ENCODE data around the gene AZU1. TPM values are rescaled to one million over a fixed set of nuclear protein-coding genes. Genes with fewer than 3 reads are reported as not detected.

The AZU1 gene
- not detected in 2 replicates for total RNA-seq

DNA sequence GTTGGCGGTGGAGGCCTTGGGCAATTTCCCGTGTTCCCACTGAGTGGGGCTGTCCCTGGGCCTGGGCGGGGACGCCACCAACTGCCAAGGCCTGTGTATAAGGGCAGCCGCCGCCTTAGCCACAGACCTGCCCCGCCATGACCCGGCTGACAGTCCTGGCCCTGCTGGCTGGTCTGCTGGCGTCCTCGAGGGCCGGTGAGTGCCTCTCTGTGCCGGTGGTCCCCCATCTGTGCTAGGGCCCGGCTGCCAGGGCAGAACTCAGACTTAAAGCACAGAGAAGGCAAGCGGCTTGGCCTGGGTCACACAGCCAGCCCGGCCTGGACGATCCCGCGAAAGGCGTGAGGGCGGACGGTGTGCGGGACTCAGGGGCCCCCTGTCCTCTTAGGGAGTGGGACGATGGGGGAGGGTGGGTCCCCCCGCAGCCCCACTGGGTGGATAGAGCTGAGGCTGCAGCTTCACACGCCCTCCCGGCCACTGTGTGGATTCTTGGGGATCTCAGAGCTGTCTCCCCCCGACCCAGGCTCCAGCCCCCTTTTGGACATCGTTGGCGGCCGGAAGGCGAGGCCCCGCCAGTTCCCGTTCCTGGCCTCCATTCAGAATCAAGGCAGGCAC, at the start of gene AZU1:
AZU1 (plus strand) TSS at position 128 of the 612 bp plus-strand sequence; CDS start at position 138, 10 bp downstream.

DNA sequence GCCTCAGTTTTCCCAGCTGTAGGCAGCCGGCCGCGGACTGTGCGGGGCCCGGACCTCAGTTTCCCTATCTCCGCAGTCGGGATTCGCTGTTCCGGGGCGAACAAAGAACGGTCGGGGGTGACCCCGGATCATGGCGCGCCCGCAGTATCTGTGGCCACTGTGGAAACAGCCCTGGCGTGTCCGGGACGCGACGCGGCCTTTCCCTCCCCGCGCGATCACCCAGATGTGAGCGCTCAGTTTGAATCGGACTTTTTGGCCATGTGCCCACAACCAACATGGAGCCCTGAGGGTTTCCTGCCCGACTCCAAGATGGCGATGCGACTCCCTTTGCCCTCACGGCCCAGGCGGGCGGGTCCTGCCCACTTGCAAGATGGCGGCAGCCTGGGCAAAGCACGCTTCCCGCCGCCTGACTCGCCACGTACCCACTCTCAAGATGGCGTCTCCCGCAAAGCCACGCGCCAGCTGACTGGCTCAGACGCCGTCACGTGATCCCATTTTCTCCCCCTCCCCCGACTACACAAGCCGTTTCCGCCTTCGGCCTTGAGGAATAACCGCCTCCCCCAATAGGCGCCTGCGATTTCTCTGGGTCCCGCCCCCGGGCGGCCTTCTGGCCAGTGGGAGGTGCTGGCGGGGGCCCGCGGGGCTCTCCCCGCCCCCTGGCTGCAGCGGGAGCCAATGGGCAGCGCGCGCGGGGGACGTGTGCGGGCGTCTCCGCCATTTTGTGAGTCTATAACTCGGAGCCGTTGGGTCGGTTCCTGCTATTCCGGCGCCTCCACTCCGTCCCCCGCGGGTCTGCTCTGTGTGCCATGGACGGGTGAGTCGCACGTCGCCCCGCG, 30.7 kb upstream of the AZU1 start, which contains the start of gene PTBP1:
PTBP1 (plus strand) TSS at position 761 of the 836 bp plus-strand sequence; CDS start at position 807, 46 bp downstream.

GRCh38 chr19:821825-822503, 5.7 kb upstream of the AZU1 start, which contains the start of gene PLPPR3:
Gene PLPPR3, minus strand, starts transcription at chr19:821955. Its CDS starts 396 bp downstream, at chr19:821559.

DNA sequence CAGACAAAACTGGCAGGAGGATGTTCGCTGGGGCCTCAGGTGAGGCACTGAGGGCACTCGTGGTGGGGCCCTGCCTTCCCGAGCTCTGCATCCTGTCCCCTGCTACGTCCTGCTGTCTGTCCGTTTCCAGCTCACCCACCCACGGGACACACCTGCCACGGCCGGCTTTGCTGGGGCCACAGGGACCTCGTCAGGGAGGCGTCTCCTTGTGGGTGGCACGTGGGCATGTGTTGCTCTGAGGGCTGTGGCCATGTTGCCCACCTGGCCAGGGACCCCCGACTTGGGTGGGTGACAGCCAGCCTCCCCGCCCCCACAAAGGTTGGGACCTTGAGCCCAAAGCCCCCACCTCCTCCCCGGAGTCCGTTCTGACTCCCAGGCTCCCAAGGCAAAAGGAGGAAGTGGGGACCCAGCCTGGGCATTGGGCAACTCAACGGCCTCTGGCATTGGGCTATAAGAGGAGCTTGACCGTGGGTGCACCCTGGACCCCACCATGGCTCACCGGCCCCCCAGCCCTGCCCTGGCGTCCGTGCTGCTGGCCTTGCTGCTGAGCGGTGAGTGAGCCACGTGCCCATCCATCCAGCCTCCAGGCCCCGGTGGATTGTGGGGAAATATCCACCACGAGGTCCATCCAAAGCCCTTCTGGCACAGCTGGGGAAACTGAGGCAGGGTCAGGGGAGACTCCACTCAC, 13.0 kb downstream of the AZU1 start, which contains the start of gene PRTN3:
PRTN3 (plus strand) TSS at position 481 of the 688 bp plus-strand sequence; CDS start at position 491, 10 bp downstream.

DNA sequence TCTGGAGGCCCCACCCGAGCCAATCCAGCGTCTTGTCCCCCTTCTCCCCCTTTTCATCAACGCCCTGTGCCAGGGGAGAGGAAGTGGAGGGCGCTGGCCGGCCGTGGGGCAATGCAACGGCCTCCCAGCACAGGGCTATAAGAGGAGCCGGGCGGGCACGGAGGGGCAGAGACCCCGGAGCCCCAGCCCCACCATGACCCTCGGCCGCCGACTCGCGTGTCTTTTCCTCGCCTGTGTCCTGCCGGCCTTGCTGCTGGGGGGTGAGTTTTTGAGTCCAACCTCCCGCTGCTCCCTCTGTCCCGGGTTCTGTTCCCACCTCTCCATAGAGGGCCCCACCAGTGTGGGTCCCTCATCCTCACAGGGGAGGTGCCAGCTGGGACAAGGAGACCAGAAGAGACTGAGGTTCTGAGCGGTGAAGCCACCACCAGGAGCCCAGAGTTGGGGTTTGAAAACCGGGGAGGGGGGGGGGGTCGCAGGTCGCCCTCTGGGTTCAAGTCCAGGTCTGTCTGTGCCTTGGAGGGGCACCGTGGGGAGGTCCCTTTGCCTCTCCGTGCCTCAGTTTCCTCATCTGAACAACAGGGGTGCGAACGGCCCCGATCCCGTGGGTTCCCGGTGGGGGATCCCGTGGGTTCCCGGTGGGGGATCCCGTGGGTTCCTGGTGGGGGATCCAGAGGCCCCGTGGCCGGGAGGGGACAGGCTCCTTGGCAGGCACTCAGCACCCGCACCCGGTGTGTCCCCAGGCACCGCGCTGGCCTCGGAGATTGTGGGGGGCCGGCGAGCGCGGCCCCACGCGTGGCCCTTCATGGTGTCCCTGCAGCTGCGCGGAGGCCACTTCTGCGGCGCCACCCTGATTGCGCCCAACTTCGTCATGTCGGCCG, 24.7 kb downstream of the AZU1 start, which contains the start of gene ELANE:
ELANE (plus strand) TSS at position 168 of the 878 bp plus-strand sequence; CDS start at position 194, 26 bp downstream.

DNA sequence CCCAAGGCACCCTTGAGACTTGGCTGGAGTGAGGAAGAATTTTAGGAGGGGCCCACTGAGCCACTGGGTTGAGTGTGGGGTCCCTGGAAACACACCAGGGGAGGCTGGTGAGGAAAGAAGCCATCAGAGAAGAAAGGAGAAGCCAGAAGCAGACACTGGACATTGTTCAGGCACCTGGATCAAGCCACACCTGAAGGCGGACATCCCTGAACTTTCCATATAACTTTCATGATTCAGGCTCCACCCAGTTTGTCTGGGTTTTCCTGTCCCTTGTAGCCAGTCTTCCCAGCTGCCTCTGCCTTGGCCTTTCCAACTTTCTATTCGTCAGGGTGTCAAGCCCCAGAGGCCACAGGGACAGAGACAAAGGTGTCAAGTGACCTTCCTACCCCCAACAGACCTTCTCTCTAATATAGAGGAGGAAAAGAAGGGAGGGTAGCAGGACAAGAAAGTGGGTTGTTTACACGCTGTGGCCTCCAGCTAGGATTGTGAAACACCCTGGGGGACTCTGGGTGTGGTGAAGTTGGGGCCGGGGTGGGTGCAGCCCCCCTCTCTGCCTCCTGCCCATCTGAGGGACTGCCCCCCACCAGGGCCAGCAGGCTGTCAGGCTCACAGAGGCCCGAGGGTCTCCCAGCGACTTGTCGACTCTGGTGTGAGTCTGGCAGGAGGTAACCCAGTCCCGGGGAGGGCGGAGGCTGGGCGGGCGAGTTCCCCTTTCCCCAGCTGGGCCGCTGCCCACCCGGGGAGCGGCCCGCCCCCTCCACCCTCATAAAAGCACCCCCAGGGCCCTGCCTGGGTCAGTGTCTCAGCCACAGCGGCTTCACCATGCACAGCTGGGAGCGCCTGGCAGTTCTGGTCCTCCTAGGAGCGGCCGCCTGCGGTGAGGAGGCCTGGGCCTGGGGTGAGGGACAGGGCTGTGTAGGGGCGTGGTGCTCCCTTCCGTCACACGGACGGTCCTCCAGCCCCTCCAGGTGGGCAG, 31.5 kb downstream of the AZU1 start, which contains the start of gene CFD:
CFD (plus strand) TSS at position 797 of the 976 bp plus-strand sequence; CDS start at position 823, 26 bp downstream.

Other genes with a start within 250 kb of the AZU1 start
- 0.63 and 2.9 TPM in 2 replicates for gene HCN2, start 238.0 kb upstream of the AZU1 start, total RNA-seq
- 26.4 and 40.2 TPM in 2 replicates for gene POLRMT, start 194.3 kb upstream of the AZU1 start, total RNA-seq
- gene FGF22, start 188.0 kb upstream of the AZU1 start, total RNA-seq, result 0.09 TPM in 1 of 2 replicates, not detected in the other
- 23.8 and 28.8 TPM in 2 replicates for gene RNF126, start 164.6 kb upstream of the AZU1 start, total RNA-seq
- gene FSTL3, start 151.4 kb upstream of the AZU1 start, total RNA-seq, result 19.2 and 77.1 TPM in 2 replicates
- not detected in 2 replicates for gene PRSS57, start 132.4 kb upstream of the AZU1 start, total RNA-seq
- gene PALM, start 118.9 kb upstream of the AZU1 start, total RNA-seq, result 2.8 and 6.8 TPM in 2 replicates
- gene MISP, start 76.7 kb upstream of the AZU1 start, total RNA-seq, result under 0.01 TPM in 1 of 2 replicates, not detected in the other
- gene PTBP1, start 30.4 kb upstream of the AZU1 start, total RNA-seq, result 129 and 144 TPM in 2 replicates
- gene PLPPR3, start 5.9 kb upstream of the AZU1 start, total RNA-seq, result 0.19 and 0.36 TPM in 2 replicates
- not detected in 2 replicates for gene PRTN3, start 13.2 kb downstream of the AZU1 start, total RNA-seq
- gene ELANE, start 24.5 kb downstream of the AZU1 start, total RNA-seq, result not detected in 2 replicates
- 0.28 and 1.4 TPM in 2 replicates for gene CFD, start 31.8 kb downstream of the AZU1 start, total RNA-seq
- gene MED16, start 65.3 kb downstream of the AZU1 start, total RNA-seq, result 25.1 and 27.3 TPM in 2 replicates
- gene RNU6-9, start 65.6 kb downstream of the AZU1 start, total RNA-seq, result not detected in 2 replicates
- gene R3HDM4, start 85.4 kb downstream of the AZU1 start, total RNA-seq, result 18.2 and 23.4 TPM in 2 replicates
- not detected in 2 replicates for gene KISS1R, start 89.5 kb downstream of the AZU1 start, total RNA-seq
- 4.9 and 8.7 TPM in 2 replicates for gene ARID3A, start 98.2 kb downstream of the AZU1 start, total RNA-seq
- gene WDR18, start 156.5 kb downstream of the AZU1 start, total RNA-seq, result 141 and 143 TPM in 2 replicates
- 0.19 and 0.27 TPM in 2 replicates for gene GRIN3B, start 172.6 kb downstream of the AZU1 start, total RNA-seq
- 48.3 and 59.8 TPM in 2 replicates for gene TMEM259, start 193.3 kb downstream of the AZU1 start, total RNA-seq
- not detected in 2 replicates for gene RNU6-2, start 193.7 kb downstream of the AZU1 start, total RNA-seq
- gene CNN2, start 198.8 kb downstream of the AZU1 start, total RNA-seq, result 187 and 190 TPM in 2 replicates
- gene ABCA7, start 212.3 kb downstream of the AZU1 start, total RNA-seq, result 4.0 and 4.8 TPM in 2 replicates
- 5.6 and 9.5 TPM in 2 replicates for gene ARHGAP45, start 239.3 kb downstream of the AZU1 start, total RNA-seq